CD4-positive, alpha-beta T cell (primary cell): ENCODE measurements around the gene NRAP. TPM values are rescaled to one million over a fixed set of nuclear protein-coding genes. Genes with fewer than 3 reads are reported as not detected.

Experiments used
- ATAC-seq: fragments of 200-7000 bp; cut with Tn5 transposase; one replicate; pipeline ENCODE4 v1.10.0; 2022; ENCODE audit warnings: mild to moderate bottlenecking; ENCODE audit not compliant: poor library complexity
- CTCF ChIA-PET: fragments of 350-600 bp; sonication (Branson Sonifier 250); formaldehyde crosslinking; loops from one replicate; lab custom pipeline; 2021; ENCODE audit warnings: antibody characterized with exemption, inconsistent platforms; lab: Charles Lee
- POLR2A ChIA-PET: fragments of 350-600 bp; sonication (Branson Sonifier 250); formaldehyde crosslinking; loops from one replicate; lab custom pipeline; 2021; ENCODE audit warnings: antibody characterized with exemption, inconsistent platforms; lab: Charles Lee
- DNase-seq, 14 experiments: peaks; one replicate each; pipeline ENCODE4 v3.0.0-alpha.2; 2013 to 2020; ENCODE audit warnings: mixed read lengths in 2 of 14
- H3K27ac ChIP-seq, 2 donors: one replicate each; pipeline versions ENCODE4 v1.5.1 to v1.7.0; 2013; ENCODE audit warnings: low read length in 2 of 2, low read depth in 1 of 2, mild to moderate bottlenecking in 1 of 2
- H3K27me3 ChIP-seq, 2 experiments: 1 replicate in 1 of 2; 2 replicates in 1 of 2; pipeline versions ENCODE4 v1.6.1 to v1.7.0; 2013; ENCODE audit warnings: low read length in 2 of 2, control low read depth in 1 of 2, mild to moderate bottlenecking in 1 of 2, moderate library complexity in 1 of 2; ENCODE audit not compliant: insufficient read depth in 2 of 2, control insufficient read depth in 1 of 2
- H3K36me3 ChIP-seq: one replicate; pipeline ENCODE4 v1.6.1; 2013; ENCODE audit warnings: low read length, control low read depth; ENCODE audit not compliant: insufficient read depth
- H3K4me1 ChIP-seq: one replicate; pipeline ENCODE4 v1.6.1; 2013; ENCODE audit warnings: low read length, control low read depth; ENCODE audit not compliant: insufficient read depth
- H3K4me3 ChIP-seq: one replicate; pipeline ENCODE4 v1.5.1; 2013; ENCODE audit warnings: mild to moderate bottlenecking, low read length, moderate library complexity
- H3K9me3 ChIP-seq, 2 experiments: 1 replicate in 1 of 2; 2 replicates in 1 of 2; pipeline versions ENCODE4 v1.6.1 to v1.7.0; 2013; ENCODE audit warnings: low read length in 2 of 2, mild to moderate bottlenecking in 2 of 2, control low read depth in 1 of 2, moderate library complexity in 1 of 2; ENCODE audit not compliant: control insufficient read depth in 1 of 2, insufficient read depth in 1 of 2
- H3K27ac Mint-ChIP-seq: one replicate; pipeline ENCODE4 v1.8.0; 2020; ENCODE audit warnings: mixed read lengths
- H3K27me3 Mint-ChIP-seq: one replicate; pipeline ENCODE4 v1.8.0; 2021; ENCODE audit warnings: mixed read lengths
- H3K36me3 Mint-ChIP-seq: one replicate; pipeline ENCODE4 v1.8.0; 2021; ENCODE audit warnings: low read depth, mixed read lengths
- H3K4me1 Mint-ChIP-seq: one replicate; pipeline ENCODE4 v1.8.0; 2021; ENCODE audit warnings: low read depth, mixed read lengths
- H3K4me3 Mint-ChIP-seq: one replicate; pipeline ENCODE4 v1.8.0; 2020; ENCODE audit warnings: mild to moderate bottlenecking, mixed read lengths
- H3K9me3 Mint-ChIP-seq: one replicate; pipeline ENCODE4 v1.8.0; 2020; ENCODE audit warnings: mixed read lengths
- intact Hi-C, 2 experiments: fragments of 100-400 bp; cut with DNase I in 1 of 2; cut with micrococcal nuclease in 1 of 2; formaldehyde crosslinking; loops; one replicate each; pipeline versions ENCODE4 v1.15.1 to v1.9.0; 2023 to 2025; cut with DNase I, micrococcal nuclease
- total RNA-seq, 174 experiments: library from RNA in 2 of 174; stranded (reverse) in 2 of 174; gene quantifications; one replicate each; pipeline ENCODE4 v1.2.3 and lab custom pipeline; 2021 to 2026
- TF ChIP-seq, protein P1 (sequence below): fragments of 200-600 bp; IDR thresholded peaks from one replicate; pipeline ENCODE4 v1.8.0; 2022; ENCODE audit warnings: antibody characterized with exemption, mild to moderate bottlenecking

NRAP gene
- total RNA-seq, 2 experiments from 2014 or later: not detected

DNA sequence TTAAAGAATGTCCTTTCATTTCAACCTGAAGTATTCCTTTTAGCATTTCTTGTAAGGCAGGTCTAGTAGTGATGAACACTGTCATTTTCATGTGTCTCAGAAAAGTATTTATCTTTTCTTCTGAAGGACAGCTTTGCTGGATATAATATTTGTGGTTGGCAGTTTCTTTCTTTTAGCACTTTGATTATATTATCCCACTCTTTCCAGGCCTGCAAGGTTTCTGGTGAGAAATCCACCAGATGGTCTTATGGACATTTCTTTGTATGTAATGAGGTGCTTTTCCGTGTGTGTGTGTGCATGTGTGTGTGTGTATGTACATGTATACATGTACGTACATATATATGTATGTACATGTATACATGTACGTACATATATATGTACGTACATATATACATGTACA is 23.2 kb upstream of the NRAP start:
- Histone ChIP-seq H3K27me3 (no peaks in the 10 kb centered on the region), H3K4me3 (no peak overlapping the region), H3K4me1 (no peaks in the 10 kb centered on the region), H3K9me3 (peaks cover 12 to 29% of the 10 kb centered on the region in 2 experiments), H3K27ac (no peak overlapping the region), H3K36me3 (peaks cover 2% of the 10 kb centered on the region)
- Mint-ChIP-seq H3K27ac (no peak overlapping the region), H3K4me1 (peaks cover 37% of the 10 kb centered on the region), H3K9me3 (peaks cover 9% of the 10 kb centered on the region), H3K36me3 (peaks cover 87% of the 10 kb centered on the region), H3K27me3 (no peaks in the 10 kb centered on the region), H3K4me3 (no peak overlapping the region)
- ChIA-PET POLR2A (no interaction called here), CTCF (no interaction called here)
- intact Hi-C loops: loop anchor here in 1 of 2 experiments (10.0 kb wide), 2 partner anchors 168 to 278 kb away; partner anchors contain the start of genes DCLRE1A and NHLRC2
- DNase-seq (no peak), ATAC-seq (no peak)
- TF ChIP-seq, protein P1, sequence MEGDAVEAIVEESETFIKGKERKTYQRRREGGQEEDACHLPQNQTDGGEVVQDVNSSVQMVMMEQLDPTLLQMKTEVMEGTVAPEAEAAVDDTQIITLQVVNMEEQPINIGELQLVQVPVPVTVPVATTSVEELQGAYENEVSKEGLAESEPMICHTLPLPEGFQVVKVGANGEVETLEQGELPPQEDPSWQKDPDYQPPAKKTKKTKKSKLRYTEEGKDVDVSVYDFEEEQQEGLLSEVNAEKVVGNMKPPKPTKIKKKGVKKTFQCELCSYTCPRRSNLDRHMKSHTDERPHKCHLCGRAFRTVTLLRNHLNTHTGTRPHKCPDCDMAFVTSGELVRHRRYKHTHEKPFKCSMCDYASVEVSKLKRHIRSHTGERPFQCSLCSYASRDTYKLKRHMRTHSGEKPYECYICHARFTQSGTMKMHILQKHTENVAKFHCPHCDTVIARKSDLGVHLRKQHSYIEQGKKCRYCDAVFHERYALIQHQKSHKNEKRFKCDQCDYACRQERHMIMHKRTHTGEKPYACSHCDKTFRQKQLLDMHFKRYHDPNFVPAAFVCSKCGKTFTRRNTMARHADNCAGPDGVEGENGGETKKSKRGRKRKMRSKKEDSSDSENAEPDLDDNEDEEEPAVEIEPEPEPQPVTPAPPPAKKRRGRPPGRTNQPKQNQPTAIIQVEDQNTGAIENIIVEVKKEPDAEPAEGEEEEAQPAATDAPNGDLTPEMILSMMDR: no peak

DNA sequence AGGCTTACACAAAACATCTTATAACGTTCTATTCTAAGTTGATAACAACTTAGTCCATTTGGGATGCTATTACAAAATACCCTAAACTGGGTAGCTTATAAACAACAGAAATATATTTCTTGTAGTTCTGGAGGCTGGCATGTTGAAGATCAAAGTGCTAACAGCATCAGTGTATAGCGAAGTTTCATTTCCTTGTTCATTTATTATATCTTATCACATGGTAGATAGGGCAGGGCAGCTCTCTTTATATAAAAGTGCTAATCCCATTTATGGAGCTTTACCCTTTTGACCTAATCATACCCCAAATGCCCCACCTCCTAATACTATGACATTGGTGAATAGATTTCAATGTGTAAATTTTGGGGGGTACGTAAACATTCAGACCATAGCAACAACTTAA is 22.2 kb upstream of the NRAP start:
- intact Hi-C loops: loop anchor here in 1 of 2 experiments (10.0 kb wide), 2 partner anchors 169 to 279 kb away; partner anchors contain the start of genes DCLRE1A and NHLRC2
- ChIA-PET POLR2A (no interaction called here), CTCF (no interaction called here)
- no peak overlapping the region for H3K27ac Mint-ChIP-seq
- Histone ChIP-seq H3K9me3 (peaks cover 7 to 23% of the 10 kb centered on the region in 2 experiments), H3K4me3 (no peak overlapping the region), H3K4me1 (peaks cover 8% of the 10 kb centered on the region), H3K27me3 (no peaks in the 10 kb centered on the region), H3K27ac (no peak overlapping the region), H3K36me3 (no peaks in the 10 kb centered on the region)
- peaks cover 81% of the 10 kb centered on the region for H3K36me3 Mint-ChIP-seq
- no peak for DNase-seq
- ATAC-seq: no peak
- no peaks in the 10 kb centered on the region for H3K27me3 Mint-ChIP-seq
- H3K4me3 Mint-ChIP-seq: no peak overlapping the region
- H3K4me1 Mint-ChIP-seq: peaks cover 47% of the 10 kb centered on the region
- TF ChIP-seq, protein P1: no peak
- H3K9me3 Mint-ChIP-seq: peaks cover 9% of the 10 kb centered on the region

DNA sequence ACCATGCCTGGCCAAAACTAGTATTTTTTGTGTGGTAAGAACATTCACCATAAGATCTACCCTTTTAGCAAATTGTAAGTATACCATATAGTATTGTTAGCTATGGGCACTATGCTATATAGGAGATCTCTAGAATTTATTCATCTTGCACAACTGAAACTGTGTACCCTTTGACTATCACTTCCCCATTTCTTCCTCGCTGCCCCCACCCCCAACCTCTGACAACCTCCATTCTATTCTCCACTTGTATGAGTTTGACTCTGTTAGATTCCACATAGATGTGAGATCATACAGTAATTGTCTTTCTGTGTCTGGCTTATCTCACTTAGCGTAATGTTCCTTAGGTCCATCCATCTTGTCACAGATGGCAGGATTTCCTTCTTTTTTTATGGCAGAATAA is 19.5 kb upstream of the NRAP start:
- ChIA-PET POLR2A (interaction anchor here (1.7 kb wide), 1 partner anchor 24 kb away, joined by 4 read pairs; no protein-coding TSS in a partner anchor), CTCF (no interaction called here)
- ATAC-seq (no peak), DNase-seq (no peak)
- Histone ChIP-seq H3K27me3 (no peaks in the 10 kb centered on the region), H3K27ac (no peak overlapping the region), H3K36me3 (no peaks in the 10 kb centered on the region), H3K9me3 (peaks cover 7 to 22% of the 10 kb centered on the region in 2 experiments), H3K4me3 (no peak overlapping the region), H3K4me1 (peaks cover 25% of the 10 kb centered on the region)
- TF ChIP-seq, protein P1: no peak
- peak overlapping the region; percentile 1 for H3K4me3 Mint-ChIP-seq
- H3K27ac Mint-ChIP-seq: no peak overlapping the region
- intact Hi-C loops: loop anchor here in 1 of 2 experiments (10.0 kb wide), 2 partner anchors 172 to 282 kb away; partner anchors contain the start of genes DCLRE1A and NHLRC2
- H3K9me3 Mint-ChIP-seq: peaks cover 4% of the 10 kb centered on the region
- H3K36me3 Mint-ChIP-seq: peaks cover 63% of the 10 kb centered on the region
- H3K27me3 Mint-ChIP-seq: no peaks in the 10 kb centered on the region
- H3K4me1 Mint-ChIP-seq: peaks cover 40% of the 10 kb centered on the region
